Ovary (tissue), 3 donors: Measurements from ENCODE around the gene CSF1R.

Experiments used
- CTCF ChIP-seq, 3 donors: fragments of 450-650 bp in 2 of 3; fragments of 200-600 bp in 1 of 3; IDR thresholded peaks; one replicate each; pipeline versions ENCODE4 v1.5.1 to v1.8.0; 2016 to 2022; ENCODE audit warnings: antibody characterized with exemption in 3 of 3, mild to moderate bottlenecking in 1 of 3
- EP300 ChIP-seq: sonication (generic); formaldehyde crosslinking; IDR thresholded peaks from one replicate; pipeline ENCODE4 v1.6.1; 2017; ENCODE audit warnings: antibody characterized with exemption
- POLR2A ChIP-seq: fragments of 450-650 bp; IDR thresholded peaks from one replicate; pipeline ENCODE4 v1.6.1; 2017; ENCODE audit warnings: antibody characterized with exemption, mild to moderate bottlenecking, moderate library complexity
- donor health status: DM: no; HTN: no; CAD: no.

- TF ChIP-seq CTCF (IDR thresholded peaks at IDR 0.05) (no peak), POLR2A (no peak), EP300 (no peak)
These were observed 53.0 kb downstream of the CSF1R start for GRCh38 chr5:150033334-150033733.
